ENCODE data around the gene OTUB2.

OTUB2 gene

GRCh38 chr14:94009767-94010166 is 16.4 kb upstream of the OTUB2 start:
- TF ChIP-seq CTCF (IDR thresholded peaks at IDR 0.05; ENCODE audit: insufficient read depth, low read depth, low read length, missing control alignments), result no peak
- no peak overlapping the region for H3K4me3 ChIP-seq (ENCODE audit: low read length)
- peak; percentile 65 for DNase-seq (ENCODE audit: low read depth)

- H3K4me3 ChIP-seq (ENCODE audit: low read length), result no peak overlapping the region
- TF ChIP-seq CTCF (IDR thresholded peaks at IDR 0.05; ENCODE audit: insufficient read depth, low read depth, low read length, missing control alignments), result no peak
- no peak for DNase-seq (ENCODE audit: low read depth)
These were observed 15.5 kb upstream of the OTUB2 start for GRCh38 chr14:94010625-94011024.

- H3K4me3 ChIP-seq (ENCODE audit: low read length), result no peak overlapping the region
- peak; percentile 29 for DNase-seq (ENCODE audit: low read depth)
These were observed 14.3 kb upstream of the OTUB2 start for GRCh38 chr14:94011795-94012194.

GRCh38 chr14:94014382-94014781 is 11.8 kb upstream of the OTUB2 start:
- no peak for DNase-seq (ENCODE audit: low read depth)
- no peak overlapping the region for H3K4me3 ChIP-seq (ENCODE audit: low read length)
- TF ChIP-seq CTCF (IDR thresholded peaks at IDR 0.05; ENCODE audit: insufficient read depth, low read depth, low read length, missing control alignments), result no peak

More at GRCh38 chr14:94011795-94012194, 14.3 kb upstream of the OTUB2 start:
- no peak for TF ChIP-seq CTCF (IDR thresholded peaks at IDR 0.05; ENCODE audit: insufficient read depth, low read depth, low read length, missing control alignments)

GRCh38 chr14:94015223-94015622 is 10.9 kb upstream of the OTUB2 start:
- H3K4me3 ChIP-seq (ENCODE audit: low read length), result no peak overlapping the region
- no peak for DNase-seq (ENCODE audit: low read depth)
- no peak for TF ChIP-seq CTCF (IDR thresholded peaks at IDR 0.05; ENCODE audit: insufficient read depth, low read depth, low read length, missing control alignments)

- no peak for DNase-seq (ENCODE audit: low read depth)
- H3K4me3 ChIP-seq (ENCODE audit: low read length), result no peak overlapping the region
- no peak for TF ChIP-seq CTCF (IDR thresholded peaks at IDR 0.05; ENCODE audit: insufficient read depth, low read depth, low read length, missing control alignments)
These were observed 9.6 kb upstream of the OTUB2 start for GRCh38 chr14:94016446-94016976.

GRCh38 chr14:94018308-94018707 is 7.8 kb upstream of the OTUB2 start:
- DNase-seq (ENCODE audit: low read depth), result no peak
- no peak overlapping the region for H3K4me3 ChIP-seq (ENCODE audit: low read length)
- TF ChIP-seq CTCF (IDR thresholded peaks at IDR 0.05; ENCODE audit: insufficient read depth, low read depth, low read length, missing control alignments), result no peak

All from epithelial cell of esophagus (primary cell).